ENCODE data around the gene CTDP1. TPM values are rescaled to one million over a fixed set of nuclear protein-coding genes. Genes with fewer than 3 reads are reported as not detected.

Gene CTDP1
- total RNA-seq, 1 experiment from 2014 or later = 33.7 TPM

GRCh38 chr18:79789901-79790890 is 110.6 kb downstream of the CTDP1 start:
- H3K9ac ChIP-seq (ENCODE audit: extremely low read depth, insufficient read length, low read length) = no peak overlapping the region
- no peaks in the 10 kb centered on the region; a peak in 1 of 4 replicates for H3K4me1 Mint-ChIP-seq
- H3K56ac ChIP-seq (ENCODE audit: insufficient read length, low read depth, low read length) = no peak overlapping the region
- no peak overlapping the region for H3T11ph ChIP-seq (ENCODE audit: low read length)
- H2BK120ac ChIP-seq (ENCODE audit: low read depth, low read length, poor library complexity, severe bottlenecking) = no peak overlapping the region
- TF ChIP-seq CTCF (conservative IDR thresholded peaks at IDR 0.05) = no peak
- peaks cover 2% of the 10 kb centered on the region for H4K20me1 ChIP-seq (ENCODE audit: control insufficient read depth, insufficient read depth, insufficient read length)
- H3K9me3 Mint-ChIP-seq = peaks cover 2 to 5% of the 10 kb centered on the region in 2 experiments; a peak in 2 of 5 replicates
- no peak overlapping the region for H4K5ac ChIP-seq (ENCODE audit: insufficient read length, low read depth, low read length)
- H2BK15ac ChIP-seq (ENCODE audit: low read depth, low read length) = no peak overlapping the region
- H3K27ac Mint-ChIP-seq = no peak overlapping the region
- H3K4me3 Mint-ChIP-seq = no peak overlapping the region; a peak in 1 of 5 replicates
- no peak overlapping the region for H4K91ac ChIP-seq (ENCODE audit: insufficient read length, low read depth, low read length)
- H3K27me3 ChIP-seq (ENCODE audit: insufficient read depth, low read length) = peaks cover 19% of the 10 kb centered on the region; the same call in 1 of the 2 replicates
- H3K14ac ChIP-seq (ENCODE audit: insufficient read depth, low read length) = no peak overlapping the region
- H3K18ac ChIP-seq (ENCODE audit: insufficient read length, low read depth, low read length) = no peak overlapping the region
- H2BK12ac ChIP-seq (ENCODE audit: insufficient read length, low read depth, low read length) = no peak overlapping the region
- H2BK20ac ChIP-seq (ENCODE audit: low read depth, low read length, poor library complexity, severe bottlenecking) = no peak overlapping the region
- peaks cover 83% of the 10 kb centered on the region for H3K27me3 Mint-ChIP-seq (ENCODE audit: low read depth)
- H3K79me1 ChIP-seq (ENCODE audit: insufficient read depth, low read depth, low read length, poor library complexity, severe bottlenecking) = no peaks in the 10 kb centered on the region
- H3K36me3 Mint-ChIP-seq (ENCODE audit: insufficient read depth in 1 of 3, low read depth in 3 of 3) = no peaks in the 10 kb centered on the region
- no peak overlapping the region for H2BK5ac ChIP-seq (ENCODE audit: insufficient read length, low read length)
- no peaks in the 10 kb centered on the region for H3K9me3 ChIP-seq (ENCODE audit: control insufficient read depth, low read depth, low read length)
- no peak overlapping the region for H2AK5ac ChIP-seq (ENCODE audit: insufficient read length, low read length)
- H3K23ac ChIP-seq (ENCODE audit: insufficient read length, low read depth, low read length) = no peak overlapping the region
- WGBS (ENCODE audit: extremely low coverage, insufficient read length, low lambda C conversion rate) = no CpG with 5 or more reads among the region's 46 CpGs
- H3K4me1 ChIP-seq (ENCODE audit: insufficient read depth, low read length) = no peaks in the 10 kb centered on the region
- H2AFZ ChIP-seq (ENCODE audit: low read length) = no peak overlapping the region
- H3K27ac ChIP-seq (ENCODE audit: insufficient read length, low read depth, low read length) = no peak overlapping the region
- no peaks in the 10 kb centered on the region for H3K23me2 ChIP-seq (ENCODE audit: insufficient read length, low read depth, low read length, poor library complexity, severe bottlenecking)
- H3K4me2 ChIP-seq (ENCODE audit: insufficient read depth, insufficient read length, low read length) = no peak overlapping the region
- H3K79me2 ChIP-seq (ENCODE audit: insufficient read depth, low read length) = no peaks in the 10 kb centered on the region
- no peak overlapping the region for H4K8ac ChIP-seq (replicated peaks; ENCODE audit: insufficient read length, low read depth, low read length)
- H3K4ac ChIP-seq (ENCODE audit: low read depth, low read length) = no peak overlapping the region
- no peak for DNase-seq

All from H9 (cell line).